ENCODE data around the gene TAS1R3.

TAS1R3 gene

GRCh38 chr1:1304331-1305299 lies 26.5 kb upstream of the TAS1R3 start:
- peak overlapping the region; percentile 96 for H3K27ac ChIP-seq
- no peak for TF ChIP-seq CTCF (conservative IDR thresholded peaks at IDR 0.05)

GRCh38 chr1:1305300-1306069 lies 25.6 kb upstream of the TAS1R3 start:
- H3K27ac ChIP-seq, result peak overlapping the region; percentile 96
- TF ChIP-seq CTCF (conservative IDR thresholded peaks at IDR 0.05), result no peak

GRCh38 chr1:1306070-1306660 lies 24.9 kb upstream of the TAS1R3 start:
- TF ChIP-seq CTCF (conservative IDR thresholded peaks at IDR 0.05), result no peak

GRCh38 chr1:1306661-1307260 lies 24.3 kb upstream of the TAS1R3 start:
- peak overlapping the region; percentile 96 for H3K27ac ChIP-seq
- no peak for TF ChIP-seq CTCF (conservative IDR thresholded peaks at IDR 0.05)

More at GRCh38 chr1:1306070-1306660, 24.9 kb upstream of the TAS1R3 start:
- peak overlapping the region; percentile 96 for H3K27ac ChIP-seq

GRCh38 chr1:1307261-1307922 lies 23.7 kb upstream of the TAS1R3 start:
- TF ChIP-seq CTCF (conservative IDR thresholded peaks at IDR 0.05), result no peak

GRCh38 chr1:1307923-1308755 lies 22.9 kb upstream of the TAS1R3 start, which contains the start of the genes ACAP3 and PUSL1:
TSS of gene ACAP3 (minus strand) at chr1:1307930. CDS start at chr1:1307815, 115 bp downstream.
TSS of gene PUSL1 (plus strand) at chr1:1308597. CDS start at chr1:1308644, 47 bp downstream.
- H3K27ac ChIP-seq, result peak within 1 kb of the TSS; percentile 96
- no peak for TF ChIP-seq CTCF (conservative IDR thresholded peaks at IDR 0.05)

More at GRCh38 chr1:1307261-1307922, 23.7 kb upstream of the TAS1R3 start:
- peak overlapping the region; percentile 96 for H3K27ac ChIP-seq

Measured in VCaP (cell line).